VCaP (cell line): ENCODE data around the gene KCNC3.

Experiments used
- H3K27ac ChIP-seq: fragments of 450-650 bp; 2 replicates; pipeline ENCODE4 v1.5.1; 2017
- TF ChIP-seq, protein P1 (sequence below): fragments of 450-650 bp; conservative IDR thresholded peaks from 2 replicates; pipeline ENCODE4 v1.5.1; 2017; ENCODE audit warnings: mild to moderate bottlenecking, moderate library complexity

KCNC3 gene

DNA sequence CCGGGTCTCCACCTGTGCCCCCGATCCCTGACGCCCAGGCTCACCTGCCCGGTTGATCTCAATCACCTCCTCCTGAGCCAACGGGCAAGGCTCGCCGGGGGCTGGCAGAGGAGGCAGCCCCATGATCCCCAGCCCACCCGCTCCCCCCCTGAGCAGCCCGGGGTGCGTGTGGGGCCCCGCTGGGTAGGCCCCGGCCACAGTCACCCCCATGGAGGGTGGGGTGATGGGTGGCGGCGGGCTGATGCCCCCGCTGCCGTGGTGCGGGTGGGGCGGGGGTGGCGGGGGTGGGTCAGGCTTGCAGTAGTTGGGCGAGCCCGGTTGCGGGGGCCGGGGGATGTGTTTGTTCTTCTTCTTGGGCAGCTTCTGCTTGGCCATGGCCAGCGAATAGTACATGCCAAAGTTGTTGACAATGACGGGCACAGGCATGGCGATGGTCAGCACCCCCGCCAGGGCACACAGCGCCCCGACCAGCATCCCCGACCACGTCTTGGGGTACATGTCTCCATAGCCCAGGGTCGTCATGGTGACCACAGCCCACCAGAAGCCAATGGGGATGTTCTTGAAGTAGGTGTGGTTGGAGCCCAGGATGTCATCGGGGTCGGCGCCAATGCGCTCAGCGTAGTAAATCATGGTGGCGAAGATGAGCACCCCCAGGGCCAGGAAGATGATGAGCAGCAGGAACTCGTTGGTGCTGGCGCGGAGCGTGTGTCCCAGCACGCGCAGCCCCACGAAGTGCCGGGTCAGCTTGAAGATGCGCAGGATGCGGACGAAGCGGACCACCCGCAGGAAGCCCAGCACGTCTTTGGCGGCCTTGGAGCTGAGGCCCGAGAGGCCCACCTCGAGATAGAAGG is 6.0 kb downstream of the KCNC3 start:
- no peak overlapping the region for H3K27ac ChIP-seq
- TF ChIP-seq, protein P1, sequence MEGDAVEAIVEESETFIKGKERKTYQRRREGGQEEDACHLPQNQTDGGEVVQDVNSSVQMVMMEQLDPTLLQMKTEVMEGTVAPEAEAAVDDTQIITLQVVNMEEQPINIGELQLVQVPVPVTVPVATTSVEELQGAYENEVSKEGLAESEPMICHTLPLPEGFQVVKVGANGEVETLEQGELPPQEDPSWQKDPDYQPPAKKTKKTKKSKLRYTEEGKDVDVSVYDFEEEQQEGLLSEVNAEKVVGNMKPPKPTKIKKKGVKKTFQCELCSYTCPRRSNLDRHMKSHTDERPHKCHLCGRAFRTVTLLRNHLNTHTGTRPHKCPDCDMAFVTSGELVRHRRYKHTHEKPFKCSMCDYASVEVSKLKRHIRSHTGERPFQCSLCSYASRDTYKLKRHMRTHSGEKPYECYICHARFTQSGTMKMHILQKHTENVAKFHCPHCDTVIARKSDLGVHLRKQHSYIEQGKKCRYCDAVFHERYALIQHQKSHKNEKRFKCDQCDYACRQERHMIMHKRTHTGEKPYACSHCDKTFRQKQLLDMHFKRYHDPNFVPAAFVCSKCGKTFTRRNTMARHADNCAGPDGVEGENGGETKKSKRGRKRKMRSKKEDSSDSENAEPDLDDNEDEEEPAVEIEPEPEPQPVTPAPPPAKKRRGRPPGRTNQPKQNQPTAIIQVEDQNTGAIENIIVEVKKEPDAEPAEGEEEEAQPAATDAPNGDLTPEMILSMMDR: no peak

DNA sequence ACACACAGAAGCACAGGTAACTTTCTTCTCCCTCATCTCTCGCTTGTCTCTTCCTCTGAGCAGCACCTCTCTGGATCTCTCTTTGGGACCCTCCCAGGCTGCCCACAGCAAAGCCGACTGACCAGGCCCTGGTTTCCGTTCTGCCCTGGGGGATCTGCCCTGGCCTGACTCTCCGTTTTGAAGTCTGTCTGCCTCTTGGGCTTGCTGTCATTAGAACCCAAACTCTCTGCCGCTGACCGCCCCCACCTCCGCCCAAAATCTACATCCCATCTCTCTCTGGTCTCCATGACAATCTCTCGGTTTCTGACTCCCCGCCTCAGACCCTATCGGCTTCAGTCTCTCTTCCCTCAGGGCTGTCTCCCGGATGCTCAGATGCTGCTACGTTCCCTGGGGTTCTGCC is 6.9 kb downstream of the KCNC3 start:
- TF ChIP-seq, protein P1: no peak
- H3K27ac ChIP-seq: no peak overlapping the region

GRCh38 chr19:50321831-50322230 is 7.3 kb downstream of the KCNC3 start:
- no peak overlapping the region for H3K27ac ChIP-seq

GRCh38 chr19:50320596-50320995 is 8.6 kb downstream of the KCNC3 start:
- H3K27ac ChIP-seq: no peak overlapping the region
- TF ChIP-seq, protein P1: no peak

More at GRCh38 chr19:50321831-50322230, 7.3 kb downstream of the KCNC3 start:
- TF ChIP-seq, protein P1: no peak

- TF ChIP-seq, protein P1: no peak
- H3K27ac ChIP-seq: no peak overlapping the region
These were observed 9.1 kb downstream of the KCNC3 start for GRCh38 chr19:50320051-50320450.

DNA sequence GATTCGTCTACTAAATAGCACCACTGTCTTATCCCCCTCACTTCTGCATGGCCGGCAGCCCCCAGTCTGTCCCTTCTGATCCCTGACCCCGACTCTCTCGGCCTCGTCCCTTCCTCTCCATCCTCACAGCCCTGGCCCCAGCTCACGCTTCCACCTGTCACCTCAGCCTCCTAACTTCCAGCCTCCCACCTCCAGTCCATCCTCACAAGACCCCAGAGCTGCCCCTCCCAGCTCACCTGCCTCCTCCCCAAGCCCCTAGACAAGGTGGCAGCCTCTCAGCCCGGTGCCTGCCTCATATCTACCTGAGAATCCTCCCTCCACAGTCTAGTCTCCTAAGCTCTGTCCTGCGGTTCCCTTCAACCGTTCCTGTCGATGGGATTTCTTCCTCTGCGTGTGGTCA is 10.0 kb downstream of the KCNC3 start:
- no peak overlapping the region for H3K27ac ChIP-seq
- TF ChIP-seq, protein P1: no peak

DNA sequence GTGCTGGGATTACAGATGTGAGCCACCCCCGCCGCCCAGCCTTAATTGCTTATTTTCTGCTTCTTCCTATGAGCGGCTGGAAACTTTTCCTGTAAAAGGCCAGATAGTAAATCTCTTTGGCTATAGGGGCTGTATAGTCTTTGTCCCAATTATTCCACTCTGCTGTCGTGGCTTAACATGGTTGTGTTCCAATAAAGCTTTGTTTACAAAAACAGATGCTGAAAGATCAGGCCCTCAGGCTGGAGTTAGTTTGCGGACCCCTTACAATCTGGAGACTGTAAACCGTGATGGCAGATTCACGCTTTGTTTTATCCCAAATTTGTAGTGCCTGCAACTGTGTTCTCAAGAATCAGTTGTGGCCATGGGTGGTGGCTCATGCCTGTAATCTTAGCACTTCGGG is 10.7 kb downstream of the KCNC3 start:
- H3K27ac ChIP-seq: no peak overlapping the region
- TF ChIP-seq, protein P1: no peak
